HEK293 (cell line): Measurements from ENCODE around the gene ATF1.

ENCODE experiments used
- AEBP2 ChIP-seq: fragments of 450-650 bp; formaldehyde crosslinking; IDR thresholded peaks from 2 replicates; pipeline ENCODE4 v1.5.1; 2016; ENCODE audit warnings: missing biosample characterization, missing genetic modification characterization, borderline replicate concordance
- CTCF ChIP-seq: fragments of 450-650 bp; formaldehyde crosslinking; IDR thresholded peaks from 2 replicates; pipeline ENCODE4 v1.5.1; 2016; ENCODE audit warnings: missing biosample characterization, missing genetic modification characterization
- MEIS1 ChIP-seq: sonication (generic); formaldehyde crosslinking; IDR thresholded peaks from 2 replicates; pipeline ENCODE4 v1.8.1; 2022; ENCODE audit warnings: missing genetic modification reagents, mild to moderate bottlenecking, borderline replicate concordance
- MYNN ChIP-seq: fragments of 450-650 bp; formaldehyde crosslinking; IDR thresholded peaks from 2 replicates; pipeline ENCODE4 v1.5.1; 2016; ENCODE audit warnings: missing biosample characterization, missing genetic modification characterization, borderline replicate concordance
- TRIM28 ChIP-seq: IDR thresholded peaks from 2 replicates; pipeline ENCODE4 v1.6.1; 2011; ENCODE audit warnings: low read length, control low read depth, borderline replicate concordance
- YY1 ChIP-seq: fragments of 450-650 bp; formaldehyde crosslinking; IDR thresholded peaks from 2 replicates; pipeline ENCODE4 v1.5.1; 2018; ENCODE audit warnings: missing biosample characterization, missing genetic modification characterization
- ZNF184 ChIP-seq: fragments of 450-650 bp; IDR thresholded peaks from 2 replicates; pipeline ENCODE4 v1.5.1; 2018; ENCODE audit warnings: missing biosample characterization, mild to moderate bottlenecking, missing genetic modification characterization
- ZNF248 ChIP-seq: fragments of 450-650 bp; formaldehyde crosslinking; IDR thresholded peaks from 2 replicates; pipeline ENCODE4 v1.5.1; 2017; ENCODE audit warnings: missing biosample characterization, missing genetic modification characterization
- ZNF302 ChIP-seq: fragments of 450-650 bp; formaldehyde crosslinking; IDR thresholded peaks from 2 replicates; pipeline ENCODE4 v1.5.1; 2016; ENCODE audit warnings: missing biosample characterization, missing genetic modification characterization, low read depth
- ZNF623 ChIP-seq: fragments of 450-650 bp; formaldehyde crosslinking; IDR thresholded peaks from 2 replicates; pipeline ENCODE4 v1.5.1; 2016; ENCODE audit warnings: missing biosample characterization, missing genetic modification characterization
- ZNF658 ChIP-seq: fragments of 450-650 bp; formaldehyde crosslinking; IDR thresholded peaks from 2 replicates; pipeline ENCODE4; 2016; ENCODE audit warnings: missing biosample characterization, missing genetic modification characterization
- ZNF776 ChIP-seq: fragments of 450-650 bp; formaldehyde crosslinking; IDR thresholded peaks from 2 replicates; pipeline ENCODE4 v1.5.0; 2017; ENCODE audit warnings: missing biosample characterization, missing genetic modification characterization, borderline replicate concordance

- TF ChIP-seq CTCF: no peak
- TF ChIP-seq ZNF658 (tag by site-specific recombination): no peak
- TF ChIP-seq ZNF776 (tag by site-specific recombination): no peak
- no peak for TF ChIP-seq TRIM28
- no peak for TF ChIP-seq ZNF248 (tag by site-specific recombination)
- TF ChIP-seq YY1 (tag by site-specific recombination): no peak
- TF ChIP-seq AEBP2 (tag by site-specific recombination): no peak
- TF ChIP-seq ZNF623 (tag by site-specific recombination): no peak
- no peak for TF ChIP-seq ZNF184 (tag by site-specific recombination)
- TF ChIP-seq ZNF302 (tag by site-specific recombination): no peak
- TF ChIP-seq MYNN (tag by site-specific recombination): no peak
- no peak for TF ChIP-seq MEIS1 (CRISPR knock-in tag)
These were observed 35.5 kb upstream of the ATF1 start for GRCh38 chr12:50728417-50728816.
